CD14-positive monocyte (primary cell): Measurements from ENCODE around the gene APOBEC3F. TPM values are rescaled to one million over a fixed set of nuclear protein-coding genes. Genes with fewer than 3 reads are reported as not detected.
"Not testable (repeated sequence)": the region's sequence is repeated elsewhere in the genome, so short reads cannot be mapped to it uniquely, and the experiment has no call there.

Experiments
- DNase-seq, 3 donors: peaks; one replicate each; pipeline ENCODE4 v3.0.0-alpha.2; 2011 to 2022
- H2AFZ ChIP-seq: 2 replicates; pipeline ENCODE4 v1.6.0; 2012; ENCODE audit warnings: mild to moderate bottlenecking, low read depth, low read length, inconsistent platforms; ENCODE audit not compliant: insufficient read depth, poor library complexity, severe bottlenecking
- H3K27ac ChIP-seq, 2 donors: 1 replicate in 1 of 2; 2 replicates in 1 of 2; pipeline ENCODE4 v1.5.1; 2012 to 2013; ENCODE audit warnings: low read length in 2 of 2, control low read depth in 1 of 2, inconsistent platforms in 1 of 2, low read depth in 1 of 2, mild to moderate bottlenecking in 1 of 2
- H3K27me3 ChIP-seq, 2 donors: one replicate each; pipeline versions ENCODE4 v1.6.0 to v1.6.1; 2011 to 2013; ENCODE audit warnings: low read length in 2 of 2; ENCODE audit not compliant: control insufficient read depth in 2 of 2, insufficient read depth in 2 of 2
- H3K36me3 ChIP-seq, 2 donors: replicated peaks in 1 of 2; 1 replicate in 1 of 2; 2 replicates in 1 of 2; pipeline versions ENCODE4 v1.5.1 to v1.6.1; 2012 to 2013; ENCODE audit warnings: low read length in 2 of 2, control low read depth in 1 of 2, inconsistent platforms in 1 of 2, mild to moderate bottlenecking in 1 of 2; ENCODE audit not compliant: insufficient read depth in 2 of 2, control insufficient read depth in 1 of 2
- H3K4me1 ChIP-seq, 2 donors: 1 replicate in 1 of 2; 2 replicates in 1 of 2; pipeline versions ENCODE4 v1.5.1 to v1.6.1; 2012 to 2013; ENCODE audit warnings: low read length in 2 of 2, control low read depth in 1 of 2, inconsistent platforms in 1 of 2, mild to moderate bottlenecking in 1 of 2, moderate library complexity in 1 of 2; ENCODE audit not compliant: insufficient read depth in 2 of 2, control insufficient read depth in 1 of 2
- H3K4me2 ChIP-seq: replicated peaks from 2 replicates; pipeline ENCODE3; 2012; ENCODE audit warnings: low read length, moderate library complexity, mild to moderate bottlenecking; ENCODE audit not compliant: poor library complexity, severe bottlenecking; ENCODE audit errors: extremely low read depth
- H3K4me3 ChIP-seq, 3 experiments: fragments of 200-600 bp in 1 of 3; sonication (generic) in 1 of 3; replicated peaks in 1 of 3; 1 replicate in 2 of 3; 2 replicates in 1 of 3; pipeline ENCODE4 v1.5.1; 2011 to 2013; ENCODE audit warnings: low read length in 3 of 3, mild to moderate bottlenecking in 3 of 3, control low read depth in 2 of 3, low read depth in 2 of 3, inconsistent platforms in 1 of 3, moderate library complexity in 1 of 3
- H3K79me2 ChIP-seq: 2 replicates; pipeline ENCODE4 v1.6.0; 2012; ENCODE audit warnings: mild to moderate bottlenecking, control low read depth, inconsistent platforms, low read length, moderate library complexity; ENCODE audit not compliant: insufficient read depth
- H3K9ac ChIP-seq: 2 replicates; pipeline ENCODE4 v1.6.0; 2017; ENCODE audit warnings: low read length, mild to moderate bottlenecking; ENCODE audit not compliant: insufficient read depth, poor library complexity, severe bottlenecking
- H3K9me3 ChIP-seq, 2 donors: replicated peaks in 1 of 2; 1 replicate in 1 of 2; 2 replicates in 1 of 2; pipeline versions ENCODE4 v1.5.1 to v1.6.1; 2012 to 2013; ENCODE audit warnings: low read length in 2 of 2, control low read depth in 1 of 2; ENCODE audit not compliant: control insufficient read depth in 1 of 2, insufficient read depth in 1 of 2
- H4K20me1 ChIP-seq: 2 replicates; pipeline ENCODE4 v1.6.0; 2012; ENCODE audit warnings: mild to moderate bottlenecking, low read length, control low read depth, moderate library complexity; ENCODE audit not compliant: insufficient read depth
- H3K27ac Mint-ChIP-seq, 7 donors: one replicate each; pipeline ENCODE4 v1.8.0; 2020; ENCODE audit warnings: mild to moderate bottlenecking in 7 of 7, mixed read lengths in 7 of 7, moderate library complexity in 6 of 7, inconsistent platforms in 2 of 7
- H3K27me3 Mint-ChIP-seq, 3 donors: one replicate each; pipeline ENCODE4 v1.8.0; 2021 to 2022; ENCODE audit warnings: low read depth in 3 of 3, mild to moderate bottlenecking in 3 of 3, mixed read lengths in 3 of 3, moderate library complexity in 3 of 3, inconsistent platforms in 1 of 3
- H3K36me3 Mint-ChIP-seq, 2 donors: one replicate each; pipeline ENCODE4 v1.8.0; 2020; ENCODE audit warnings: mixed read lengths in 2 of 2, inconsistent platforms in 1 of 2, mild to moderate bottlenecking in 1 of 2
- H3K4me1 Mint-ChIP-seq: one replicate; pipeline ENCODE4 v1.8.0; 2020; ENCODE audit warnings: mild to moderate bottlenecking, mixed read lengths
- H3K4me3 Mint-ChIP-seq, 2 donors: one replicate each; pipeline ENCODE4 v1.8.0; 2020; ENCODE audit warnings: mild to moderate bottlenecking in 2 of 2, mixed read lengths in 2 of 2, moderate library complexity in 1 of 2
- H3K9me3 Mint-ChIP-seq, 7 donors: one replicate each; pipeline ENCODE4 v1.8.0; 2020 to 2022; ENCODE audit warnings: mixed read lengths in 7 of 7, mild to moderate bottlenecking in 6 of 7, moderate library complexity in 6 of 7, inconsistent platforms in 2 of 7
- WGBS: methylation state at CpG from one replicate; pipeline ENCODE4 v1.1.5; 2013; ENCODE audit warnings: missing lambda C conversion rate; ENCODE audit not compliant: insufficient coverage; 5-methylcytosine and 5-hydroxymethylcytosine counted together
- intact Hi-C, 2 donors: fragments of 100-400 bp; cut with micrococcal nuclease; formaldehyde crosslinking; loops; one replicate each; pipeline versions ENCODE4 v1.15.0 to v1.15.1; 2023
- polyA minus RNA-seq: library from RNA; depleted of rRNA, polyadenylated mRNA; stranded (reverse); fragments of >200 nt; gene quantifications from 2 replicates; pipeline ENCODE4 v1.2.3, GENCODE V29; 2012
- polyA plus RNA-seq, 3 donors: library from polyadenylated mRNA; depleted of rRNA in 1 of 3; unstranded in 2 of 3; stranded (reverse) in 1 of 3; fragments of 300-500 nt in 2 of 3; fragments of >200 nt in 1 of 3; fragmentation: Illumina TruSeq in 2 of 3; gene quantifications; 1 replicate in 2 of 3; 2 replicates in 1 of 3; pipeline ENCODE4 v1.2.3, GENCODE V29; 2012 to 2021
- total RNA-seq, 12 experiments: library from RNA in 1 of 12; stranded (reverse) in 1 of 12; fragments of 120-200 nt in 1 of 12; gene quantifications; one replicate each; pipeline ENCODE4 v1.2.4 and lab custom pipeline; 2013 to 2026; ENCODE audit warnings: mixed read lengths in 6 of 12, inconsistent platforms in 1 of 12

APOBEC3F gene
- total RNA-seq (2013): 8.0 TPM
- polyA plus RNA-seq (1 to 10 TPM; 4.1 to 8.0 (median 4.4) TPM), polyA minus RNA-seq (3.2 and 4.7 TPM in 2 replicates), total RNA-seq (lab: John Stamatoyannopoulos, UW) (0.29 to 3.3 (median 2.0) reads per million in 11 experiments)

DNA sequence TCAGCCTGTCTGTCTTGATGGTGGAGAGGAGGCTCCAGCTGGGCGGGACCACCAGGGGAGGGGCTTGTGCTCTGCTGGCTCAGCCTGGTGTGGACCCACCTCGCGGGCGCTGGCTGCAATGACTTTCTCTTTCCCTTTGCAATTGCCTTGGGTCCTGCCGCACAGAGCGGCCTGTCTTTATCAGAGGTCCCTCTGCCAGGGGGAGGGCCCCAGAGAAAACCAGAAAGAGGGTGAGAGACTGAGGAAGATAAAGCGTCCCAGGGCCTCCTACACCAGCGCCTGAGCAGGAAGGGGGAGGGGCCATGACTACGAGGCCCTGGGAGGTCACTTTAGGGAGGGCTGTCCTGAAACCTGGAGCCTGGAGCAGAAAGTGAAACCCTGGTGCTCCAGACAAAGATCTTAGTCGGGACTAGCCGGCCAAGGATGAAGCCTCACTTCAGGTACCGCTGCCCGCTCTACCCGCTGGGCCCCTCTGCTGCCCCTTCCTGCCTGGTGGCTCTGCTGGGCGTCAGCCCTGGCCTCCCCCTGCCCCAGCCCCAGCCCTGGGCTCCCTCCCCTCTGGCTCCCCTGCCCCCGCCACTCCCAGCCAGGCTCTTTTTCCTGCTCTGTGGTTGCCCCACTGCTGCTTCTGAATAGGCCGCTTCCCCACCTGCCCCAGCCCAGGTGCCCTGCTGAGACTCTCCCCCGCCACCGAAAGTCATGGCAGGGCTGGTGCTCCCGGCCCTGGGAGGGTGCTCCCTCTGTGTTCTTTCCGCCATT, at the start of gene APOBEC3F:
APOBEC3F (plus strand) TSS at position 327 of the 759 bp plus-strand sequence; CDS start at position 424, 97 bp downstream.
- Histone ChIP-seq H3K4me1 (peaks cover 16 to 20% of the 10 kb centered on the region in 2 donors), H2AFZ (peak within 1 kb of the TSS; percentile 84), H3K9ac (peak within 1 kb of the TSS; percentile 73), H3K27ac (peak within 1 kb of the TSS; percentile 63 to 87), H3K4me2 (peak within 1 kb of the TSS; percentile 91), H3K4me3 (peak within 1 kb of the TSS; percentile 62 to 86 (median 64))
- peaks cover 16 to 23% of the 10 kb centered on the region in 2 donors for H3K36me3 Mint-ChIP-seq
- H3K9me3 ChIP-seq, H3K27me3 Mint-ChIP-seq, H3K9me3 Mint-ChIP-seq, H3K27me3 ChIP-seq, H3K36me3 ChIP-seq, H4K20me1 ChIP-seq, H3K79me2 ChIP-seq, intact Hi-C loops: not testable (repeated sequence)
- WGBS: under 1% methylated on average over 12 of the region's 21 CpGs
- H3K4me3 Mint-ChIP-seq: peak within 1 kb of the TSS; percentile 79 to 90
- peaks cover 34% of the 10 kb centered on the region for H3K4me1 Mint-ChIP-seq
- peak within 1 kb of the TSS; percentile 73 to 90 (median 84) for H3K27ac Mint-ChIP-seq
- peak; percentile 18 to 23 (median 20) for DNase-seq

DNA sequence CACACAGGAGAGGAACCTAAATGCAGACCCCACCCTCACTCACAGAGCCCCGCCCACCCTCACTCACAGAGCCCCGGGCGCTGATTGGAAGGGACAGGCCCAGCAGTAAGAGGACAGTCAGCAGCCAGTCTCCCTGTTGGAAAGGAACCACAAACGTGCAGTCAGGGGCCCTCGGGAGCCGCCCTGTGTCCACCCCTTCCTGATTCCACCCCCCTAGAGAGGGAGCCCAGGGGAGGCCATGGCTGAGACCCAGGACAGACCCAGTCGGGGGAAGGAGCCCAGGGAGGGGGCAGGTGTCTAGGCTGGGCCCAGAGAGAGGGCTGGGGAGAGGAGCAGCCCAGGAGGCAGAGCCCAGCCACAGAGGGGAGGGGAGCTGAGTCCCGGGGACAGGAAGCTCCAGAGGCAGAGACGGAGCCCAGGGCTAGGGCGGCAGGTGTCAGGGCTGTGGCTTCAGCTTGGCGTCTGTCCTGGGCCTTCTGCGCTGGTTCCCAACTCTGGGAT, 47.7 kb upstream of the APOBEC3F start:
- H3K27me3 ChIP-seq, H3K27ac Mint-ChIP-seq, H3K9me3 Mint-ChIP-seq, H3K4me2 ChIP-seq, intact Hi-C loops, H3K4me1 ChIP-seq, H3K79me2 ChIP-seq, H3K9ac ChIP-seq, H3K4me3 Mint-ChIP-seq, H4K20me1 ChIP-seq, H3K9me3 ChIP-seq, H3K27ac ChIP-seq, DNase-seq, H3K4me3 ChIP-seq, H3K36me3 ChIP-seq: not testable (repeated sequence)
- H3K36me3 Mint-ChIP-seq: peaks cover 18 to 33% of the 10 kb centered on the region in 2 donors
- H3K4me1 Mint-ChIP-seq: peaks cover 13% of the 10 kb centered on the region
- peaks cover 3 to 20% (median 3%) of the 10 kb centered on the region in 3 donors for H3K27me3 Mint-ChIP-seq
- 10% methylated on average over 2 of the region's 12 CpGs for WGBS
- H2AFZ ChIP-seq: peak overlapping the region; percentile 41
